ENCODE results near the gene LHPP.
"Not testable (repeated sequence)": the region's sequence is repeated elsewhere in the genome, so short reads cannot be mapped to it uniquely, and the experiment has no call there.

Gene LHPP

GRCh38 chr10:124576526-124577420 is 115.2 kb downstream of the LHPP start:
- no peak for DNase-seq

GRCh38 chr10:124577651-124578050 is 116.0 kb downstream of the LHPP start:
- DNase-seq: no peak

DNA sequence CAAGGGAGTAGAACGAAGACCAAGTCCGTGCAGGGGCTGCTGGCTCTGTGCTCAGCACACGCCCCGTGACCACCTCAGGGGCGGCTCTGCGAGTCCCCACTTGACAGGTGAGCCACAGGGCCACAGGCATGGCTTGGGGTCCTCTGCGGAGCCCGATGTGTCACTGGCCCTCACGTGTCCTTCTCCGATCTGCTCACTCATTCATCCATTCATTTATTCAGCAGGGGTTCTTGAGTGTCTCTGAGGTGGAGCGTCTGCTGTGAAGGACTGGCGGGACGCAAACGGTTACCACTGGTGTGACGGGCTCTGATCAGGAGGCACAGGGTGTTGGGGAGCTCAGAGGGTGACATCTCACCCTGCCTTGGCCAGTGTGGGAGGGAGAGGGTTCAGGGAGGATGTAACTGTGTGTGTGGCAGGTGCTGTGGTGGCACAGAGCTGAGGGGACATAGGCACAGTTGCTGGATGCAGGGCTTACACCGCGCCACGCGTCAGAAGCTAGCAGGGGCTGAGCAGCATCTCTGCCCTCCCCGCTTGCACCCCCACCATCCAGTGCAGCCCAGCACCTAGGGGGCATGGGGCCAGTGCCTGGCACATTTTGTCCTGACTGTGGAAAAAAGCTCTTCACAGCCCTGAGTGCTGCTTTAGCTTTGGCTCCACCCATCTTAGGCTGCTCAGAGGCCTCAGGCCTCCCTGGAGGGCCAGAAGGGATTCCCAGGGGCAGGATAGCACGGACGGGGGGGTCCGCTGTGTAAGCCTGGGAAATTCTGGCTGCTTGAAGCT is 116.8 kb downstream of the LHPP start:
- no peak for DNase-seq

DNA sequence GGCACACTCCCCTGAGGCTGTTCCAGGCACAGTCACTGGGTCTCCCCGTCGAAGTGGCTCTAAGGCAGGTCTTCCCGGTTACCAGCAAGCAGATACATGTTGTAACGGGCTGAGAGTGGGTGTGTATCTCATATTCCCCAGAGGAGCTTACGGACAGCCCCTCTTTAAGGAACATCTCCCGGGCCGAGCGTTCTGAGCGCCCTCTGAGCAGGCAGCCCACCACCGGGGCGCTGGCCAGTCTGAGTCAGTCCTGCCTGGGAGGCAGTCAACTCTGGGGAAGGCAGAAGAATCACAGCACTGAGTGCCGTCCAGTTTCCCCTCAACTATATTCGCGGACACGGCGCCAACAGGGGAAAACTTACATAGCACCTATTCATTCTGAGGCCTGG is 117.4 kb downstream of the LHPP start:
- no peak for DNase-seq

DNA sequence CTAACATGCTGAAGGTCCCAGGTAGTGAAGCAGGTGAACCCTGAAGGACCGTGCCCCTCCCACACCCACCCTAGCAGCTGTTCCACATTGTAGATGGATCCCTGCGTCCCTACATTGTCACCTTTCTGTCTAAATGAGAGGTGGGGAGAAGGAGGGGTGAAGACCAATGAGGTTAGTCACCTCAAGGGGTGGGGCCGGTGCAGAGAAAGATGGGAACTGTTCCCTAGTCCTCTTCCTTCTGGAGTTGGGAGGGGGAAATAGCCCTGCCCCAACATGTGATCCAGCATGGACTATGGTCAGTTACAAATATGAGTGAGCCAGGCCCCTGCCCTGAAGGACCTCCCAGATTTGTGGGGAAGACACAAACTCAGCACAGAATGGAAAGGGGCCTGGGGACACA is 124.5 kb downstream of the LHPP start:
- no peak for DNase-seq

GRCh38 chr10:124587811-124588211 is 126.2 kb downstream of the LHPP start:
- DNase-seq: no peak

DNA sequence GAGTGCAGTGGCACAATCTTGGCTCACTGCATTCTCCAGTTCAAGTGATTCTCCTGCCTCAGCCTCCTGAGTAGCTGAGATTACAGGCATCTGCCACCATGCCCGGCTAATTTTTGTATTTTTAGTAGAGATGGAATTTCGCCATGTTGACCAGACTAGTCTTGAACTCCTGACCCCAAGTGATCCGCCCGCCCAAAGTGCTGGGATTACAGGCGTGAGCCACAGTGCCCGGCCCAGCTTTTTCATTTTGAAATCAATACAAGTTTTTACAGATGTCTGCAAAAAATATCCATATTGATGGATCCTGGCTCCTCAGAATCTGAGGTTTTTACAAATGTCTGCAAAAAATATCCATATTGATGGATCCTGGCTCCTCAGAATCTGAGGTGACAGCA is 126.7 kb downstream of the LHPP start:
- DNase-seq: not testable (repeated sequence)

DNA sequence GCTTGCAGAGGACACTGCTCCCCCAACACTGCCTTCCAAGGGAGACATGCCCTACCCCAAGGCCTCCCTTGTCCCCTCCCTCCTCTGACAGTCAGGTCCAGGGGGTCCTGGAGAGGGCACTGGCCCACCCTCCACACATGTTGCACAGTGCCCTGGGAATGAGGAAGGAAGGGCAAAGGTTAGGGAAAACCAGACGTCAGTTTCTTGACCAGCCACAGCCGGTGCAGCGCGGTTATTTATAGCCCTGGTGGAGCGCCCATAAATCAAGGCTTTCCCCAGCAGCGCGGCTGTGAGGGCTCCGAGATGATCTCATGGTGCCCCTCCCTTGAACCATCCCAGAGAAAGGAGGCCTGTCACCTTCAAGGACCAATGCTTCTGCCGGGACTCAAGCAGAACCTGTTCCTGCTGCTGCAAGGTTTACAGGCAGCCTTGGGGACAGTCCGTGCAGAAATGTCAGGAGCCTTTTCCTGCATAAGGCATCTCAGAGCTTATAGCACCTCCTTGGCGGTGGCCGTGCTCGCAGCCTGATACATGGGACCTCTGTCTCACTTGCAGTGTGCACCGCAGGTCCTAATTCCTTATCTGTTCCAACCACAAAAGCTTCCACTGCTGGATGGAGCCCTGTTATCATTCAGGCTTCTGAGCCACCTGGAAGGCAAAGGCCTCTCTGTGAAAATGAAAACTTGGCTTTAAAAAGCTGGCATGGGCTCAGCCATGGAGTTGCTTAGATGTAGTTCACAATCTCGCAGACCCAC is 127.3 kb downstream of the LHPP start:
- DNase-seq: no peak

DNA sequence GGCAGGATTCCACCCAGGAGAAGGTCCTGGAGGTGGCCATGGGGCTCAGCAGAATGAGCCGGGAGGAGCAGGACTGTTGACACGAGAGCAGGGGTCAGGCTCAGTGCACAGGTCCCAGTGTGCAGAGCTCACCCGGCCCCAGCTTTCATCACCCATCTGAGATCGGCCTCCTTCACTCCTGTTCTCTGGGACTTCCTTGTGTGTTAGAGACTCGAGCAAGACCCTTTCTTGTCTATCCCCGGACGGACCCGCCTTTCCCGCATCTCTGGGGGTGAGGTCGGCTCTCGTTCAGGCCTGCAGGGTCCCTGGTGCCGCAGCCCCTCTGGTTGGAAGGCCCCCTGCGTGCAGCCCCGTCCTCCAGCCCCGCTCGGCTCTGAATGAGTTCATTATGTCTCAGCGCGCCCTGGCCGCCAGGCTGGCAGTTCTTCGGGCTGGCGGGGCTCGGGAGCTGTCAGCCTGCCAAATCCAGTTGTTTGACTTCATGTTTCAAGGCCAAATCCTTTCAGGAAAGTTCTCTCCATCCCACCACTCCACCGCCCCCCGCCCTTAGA is 127.9 kb downstream of the LHPP start:
- no peak for DNase-seq

GRCh38 chr10:124590216-124591122 is 128.8 kb downstream of the LHPP start:
- DNase-seq: no peak

DNA sequence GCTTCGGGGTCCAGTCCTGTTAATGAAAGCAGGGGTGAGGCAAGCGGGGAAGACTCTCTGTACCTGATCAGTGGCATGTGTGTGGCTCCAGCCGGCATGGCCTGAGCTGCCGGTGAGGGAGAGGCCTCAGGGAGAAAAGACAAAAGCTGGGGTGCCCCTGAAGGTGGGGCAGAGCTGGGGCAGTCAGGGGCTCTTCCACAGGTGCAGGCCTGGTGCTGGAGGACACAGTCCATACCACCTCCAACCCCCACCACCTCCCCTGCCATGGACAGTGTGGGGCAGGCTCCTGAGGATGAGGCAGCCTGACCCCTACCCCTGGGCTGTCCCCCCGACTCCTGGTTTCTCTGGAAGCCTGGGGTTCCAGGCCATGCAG is 129.5 kb downstream of the LHPP start:
- DNase-seq: no peak

DNA sequence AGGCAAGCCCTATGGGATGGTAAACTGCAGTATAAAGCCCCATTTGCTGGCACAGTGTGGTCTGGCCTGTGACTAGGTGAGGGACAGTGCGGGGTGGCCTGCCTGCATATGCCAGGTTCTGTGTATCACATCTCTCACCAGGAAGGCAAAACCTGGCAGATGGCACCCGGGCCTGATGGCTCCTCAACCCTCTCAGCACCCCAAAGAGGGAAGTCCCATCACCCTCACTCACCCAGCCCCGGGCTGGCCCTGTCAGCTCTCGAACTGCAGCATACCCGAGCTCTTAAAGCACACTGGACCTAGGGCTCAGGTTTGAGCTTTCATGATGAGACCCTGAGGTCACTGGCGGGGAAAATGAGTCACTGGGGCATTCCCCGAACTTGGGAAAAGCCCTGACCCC is 130.5 kb downstream of the LHPP start:
- no peak for DNase-seq

- DNase-seq: no peak
Measured at GRCh38 chr10:124592736-124593430, 131.3 kb downstream of the LHPP start.

- DNase-seq: no peak
Measured at GRCh38 chr10:124593431-124593985, 131.9 kb downstream of the LHPP start.

GRCh38 chr10:124594240-124594639 is 132.6 kb downstream of the LHPP start:
- DNase-seq: no peak

- no peak for DNase-seq
Measured at GRCh38 chr10:124595143-124595883, 133.7 kb downstream of the LHPP start.

- no peak for DNase-seq
Measured at GRCh38 chr10:124596116-124596785, 134.6 kb downstream of the LHPP start.

DNA sequence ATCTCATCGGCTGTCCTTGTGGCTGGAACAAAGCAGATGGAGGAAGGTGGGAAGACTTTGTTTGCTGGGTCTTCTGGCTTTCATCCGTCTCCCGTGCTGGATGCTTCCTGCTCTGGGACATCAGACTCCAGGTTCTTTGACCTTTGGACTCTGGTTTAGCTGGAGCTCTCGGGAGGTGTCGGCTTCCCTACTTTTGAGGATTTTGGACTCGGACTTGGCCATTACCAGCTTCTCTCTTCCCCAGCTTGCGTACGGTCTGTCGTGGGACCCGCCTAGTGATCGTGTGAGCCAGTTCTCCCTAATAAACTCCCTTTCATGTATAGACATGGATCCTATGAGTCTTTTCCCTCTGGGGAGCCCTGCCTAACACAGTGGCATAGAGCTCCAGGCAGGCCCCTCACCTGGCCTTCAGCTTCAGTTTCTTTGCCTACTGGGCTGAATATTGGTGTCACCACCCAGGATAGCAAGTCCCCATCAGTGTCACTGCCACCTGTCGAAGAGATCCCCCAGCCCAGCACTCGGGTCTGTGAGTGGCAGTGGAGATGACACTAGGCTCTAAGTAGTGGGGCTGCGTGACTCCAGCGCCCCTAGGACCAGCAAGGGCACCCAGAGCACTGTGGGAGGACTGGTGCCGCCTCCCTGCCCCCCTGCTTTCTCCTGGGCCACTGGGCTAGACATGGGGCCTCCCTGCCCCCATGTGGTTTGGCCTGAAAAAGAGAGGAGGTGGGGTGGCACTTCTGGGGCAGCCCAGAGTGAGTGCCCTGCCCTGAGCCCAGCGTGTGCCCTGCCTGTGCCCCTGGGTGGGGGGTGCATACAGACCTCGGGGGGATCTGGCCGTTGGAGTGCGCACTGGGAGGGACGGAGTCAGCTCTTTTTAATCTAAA is 135.6 kb downstream of the LHPP start:
- no peak for DNase-seq

GRCh38 chr10:124597846-124598165 is 136.2 kb downstream of the LHPP start:
- no peak for DNase-seq

All from NCI-H1417 treated with DMSO at 0.1 percent for 48 hours (cell line).